GM18951 (cell line): ENCODE data around the gene CAPN15.

Experiments used
- POLR2A ChIP-seq: IDR thresholded peaks from 4 replicates; pipeline ENCODE4 v1.6.1; 2011; ENCODE audit warnings: mild to moderate bottlenecking; ENCODE audit not compliant: insufficient read length, insufficient read depth; ENCODE audit errors: extremely low read depth
- in situ Hi-C: fragments of 300-500 bp; cut with MboI; formaldehyde crosslinking; loops from one replicate; pipeline ENCODE4 v1.12.0; 2022; ENCODE audit warnings: low sequenced_read_pairs, mixed read lengths, inconsistent platforms; ENCODE audit not compliant: unreplicated experiment

The CAPN15 gene

GRCh38 chr16:525520-526180 lies 1.9 kb upstream of the CAPN15 start:
- TF ChIP-seq POLR2A = no peak
- in situ Hi-C loops = no loop called here

DNA sequence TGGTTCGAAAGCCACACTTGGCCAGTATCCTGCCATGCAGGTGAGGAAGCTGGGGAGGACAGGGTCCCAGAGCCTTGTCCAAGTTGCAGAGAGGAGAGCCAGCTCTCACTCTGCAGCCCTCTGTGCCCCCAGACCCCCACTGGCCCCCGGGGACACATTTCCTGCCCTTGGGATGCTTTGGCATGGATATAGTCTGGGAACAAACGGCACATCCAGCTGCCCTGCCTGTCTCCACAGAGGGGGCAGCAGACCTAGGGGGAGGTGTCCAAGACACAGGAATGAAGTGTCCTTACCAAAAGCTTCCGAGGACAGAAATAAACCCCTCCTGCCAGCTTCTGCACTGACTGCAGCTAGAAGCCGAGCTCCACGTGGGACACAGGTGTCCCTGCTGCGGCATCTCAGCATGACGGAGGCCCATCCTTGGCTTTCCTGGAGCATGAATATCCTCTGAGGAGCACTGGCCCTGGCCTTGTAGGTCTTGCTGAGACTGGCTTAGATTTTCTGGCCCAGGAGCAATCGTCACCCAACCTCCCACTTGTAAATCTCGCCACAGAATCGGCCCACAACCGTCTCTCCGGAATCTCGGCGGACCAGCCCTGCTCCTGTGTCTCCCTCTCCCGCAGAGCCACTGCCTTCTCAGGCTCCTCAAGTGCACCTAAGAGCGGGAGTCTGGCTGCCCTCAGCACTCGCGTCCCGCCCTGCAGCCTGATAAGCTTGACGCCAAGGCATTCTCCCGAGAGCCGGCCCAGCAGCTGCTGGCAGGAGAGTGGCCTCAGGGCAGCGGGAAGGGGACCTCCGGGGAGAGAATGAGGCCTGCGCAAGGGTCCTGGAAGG lies 1.1 kb upstream of the CAPN15 start:
- no peak for TF ChIP-seq POLR2A
- in situ Hi-C loops = no loop called here

- in situ Hi-C loops = no loop called here
- peak; percentile 4 for TF ChIP-seq POLR2A
Observed at GRCh38 chr16:528111-529011, 849 bp downstream of the CAPN15 start.

DNA sequence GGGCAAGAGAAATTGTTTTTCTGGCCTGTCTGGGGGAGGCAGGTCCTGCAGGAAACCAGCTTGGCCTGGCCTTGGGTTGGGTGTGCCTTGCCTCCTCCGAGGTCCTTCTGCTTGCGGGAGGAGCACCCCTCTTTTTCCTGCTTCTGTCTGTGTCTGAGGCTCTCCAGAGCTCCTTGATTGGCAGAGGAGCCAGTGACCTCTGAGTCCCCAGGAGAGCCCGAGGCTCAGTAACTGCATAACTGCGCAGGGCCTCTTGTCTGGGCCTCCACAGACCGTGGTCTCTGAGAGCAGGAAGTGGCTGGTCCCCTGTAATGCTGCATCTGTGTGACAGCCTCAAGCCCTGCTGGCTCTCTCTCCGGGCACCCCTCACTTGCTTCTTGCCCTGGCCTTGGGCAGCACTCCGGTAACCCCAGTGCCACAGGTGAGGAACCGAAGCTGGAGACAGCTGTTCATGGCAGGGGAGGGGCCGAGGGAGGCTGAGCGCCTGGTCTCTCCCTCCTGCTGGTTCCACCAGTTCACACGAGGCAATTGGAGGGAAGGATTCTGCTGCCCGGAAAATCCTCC lies 1.6 kb downstream of the CAPN15 start:
- no peak for TF ChIP-seq POLR2A
- in situ Hi-C loops = no loop called here

GRCh38 chr16:530111-530817 lies 2.8 kb downstream of the CAPN15 start:
- in situ Hi-C loops = no loop called here

DNA sequence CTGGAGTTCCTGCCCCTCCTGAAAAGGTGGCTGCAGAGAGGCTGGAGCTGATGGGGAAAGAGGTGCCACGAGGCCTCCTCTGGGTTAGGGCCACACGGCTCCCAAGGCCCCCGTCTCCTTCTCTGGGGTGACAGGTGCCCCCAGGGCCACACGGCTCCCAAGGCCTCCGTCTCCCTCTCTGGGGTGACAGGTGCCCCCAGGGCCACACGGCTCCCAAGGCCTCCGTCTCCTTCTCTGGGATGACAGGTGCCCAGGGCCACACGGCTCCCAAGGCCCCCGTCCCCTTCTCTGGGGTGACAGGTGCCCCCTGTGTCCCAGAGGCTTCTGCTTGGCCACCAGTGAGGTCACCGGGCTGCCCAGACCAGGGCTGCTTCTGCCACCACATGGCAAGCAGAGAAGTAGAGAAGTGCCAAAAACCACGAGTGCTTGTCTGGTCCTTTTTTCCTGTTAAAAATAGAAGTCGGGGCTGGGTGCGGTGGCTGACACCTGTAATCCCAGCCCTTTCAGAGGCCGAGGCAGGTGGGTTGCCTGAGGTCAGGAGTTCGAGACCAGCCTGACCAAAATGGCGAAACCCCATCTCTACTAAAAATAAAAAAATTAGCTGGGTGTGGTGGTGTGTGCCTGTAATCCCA lies 4.1 kb downstream of the CAPN15 start:
- no peak for TF ChIP-seq POLR2A
- in situ Hi-C loops = no loop called here

More at GRCh38 chr16:530111-530817, 2.8 kb downstream of the CAPN15 start:
- TF ChIP-seq POLR2A = no peak

GRCh38 chr16:533391-534123 lies 6.0 kb downstream of the CAPN15 start:
- in situ Hi-C loops = no loop called here
- TF ChIP-seq POLR2A = no peak

DNA sequence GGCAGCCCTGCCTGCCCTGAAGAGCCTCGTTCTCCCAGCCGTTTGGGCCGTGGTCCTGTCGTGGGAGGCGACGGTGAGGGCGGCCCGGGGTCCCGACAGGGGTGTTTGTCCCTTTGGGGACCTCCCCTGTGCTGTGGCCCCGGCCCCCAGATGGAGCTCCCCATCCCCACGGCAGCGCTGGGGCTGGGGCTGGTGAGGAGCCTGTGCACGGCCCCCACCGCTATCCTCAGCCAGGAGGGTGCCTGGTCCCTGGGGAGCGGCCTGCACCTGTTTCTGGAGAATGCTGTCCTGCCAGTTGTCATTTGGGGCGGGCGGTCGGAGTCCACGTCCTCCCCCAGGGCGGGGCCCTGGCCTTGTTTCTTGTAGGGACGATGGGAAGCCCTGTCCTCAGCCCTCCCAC lies 6.6 kb downstream of the CAPN15 start:
- no peak for TF ChIP-seq POLR2A
- in situ Hi-C loops = no loop called here

GRCh38 chr16:534856-535445 lies 7.4 kb downstream of the CAPN15 start:
- in situ Hi-C loops = no loop called here
- no peak for TF ChIP-seq POLR2A

DNA sequence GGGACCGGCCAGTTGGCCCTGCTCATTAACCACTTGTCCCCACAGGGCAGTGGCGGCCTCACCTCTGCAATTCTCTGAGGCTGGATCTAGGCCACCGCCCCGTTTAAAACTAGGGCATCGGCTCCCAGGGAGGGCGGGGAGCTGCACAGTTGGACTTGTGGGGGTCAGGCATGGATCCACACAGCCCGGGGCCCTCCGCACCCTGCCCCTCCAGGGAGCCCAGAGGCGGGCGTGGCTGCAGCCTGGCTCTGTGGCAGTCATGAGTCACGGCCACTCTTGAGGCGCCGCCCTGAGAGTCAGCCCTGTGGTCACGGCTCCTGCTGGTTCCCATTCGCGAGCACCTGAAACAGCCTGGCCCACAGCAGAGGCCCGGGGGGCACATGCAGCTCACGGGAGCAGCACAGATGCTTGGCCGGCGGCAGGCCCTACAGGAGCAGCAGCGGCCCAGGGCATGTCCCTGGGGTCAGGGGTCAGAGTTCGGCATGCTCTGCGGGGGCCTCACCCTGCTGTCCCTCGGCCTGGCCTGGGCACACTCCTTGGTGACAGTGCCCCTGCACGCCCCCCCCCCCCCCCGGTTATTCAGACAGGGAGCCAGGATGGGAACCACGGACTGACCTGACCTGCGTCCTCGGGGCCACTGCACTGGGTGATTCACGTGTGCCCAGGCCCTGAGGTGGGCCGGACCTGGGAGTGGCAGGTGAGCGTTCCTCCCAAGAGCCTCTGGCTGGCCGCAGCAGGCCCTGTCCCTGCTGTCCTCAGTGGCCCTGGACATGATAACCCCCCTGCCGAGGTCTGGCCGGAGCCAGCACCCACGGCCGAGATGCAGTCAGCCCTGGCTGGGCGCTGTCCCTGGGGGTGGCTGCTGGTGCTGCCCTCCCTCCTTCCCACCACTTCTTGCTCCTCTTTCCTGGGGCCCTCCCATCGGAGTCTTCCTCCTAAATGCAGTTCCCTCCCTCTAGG lies 8.2 kb downstream of the CAPN15 start:
- in situ Hi-C loops = no loop called here

DNA sequence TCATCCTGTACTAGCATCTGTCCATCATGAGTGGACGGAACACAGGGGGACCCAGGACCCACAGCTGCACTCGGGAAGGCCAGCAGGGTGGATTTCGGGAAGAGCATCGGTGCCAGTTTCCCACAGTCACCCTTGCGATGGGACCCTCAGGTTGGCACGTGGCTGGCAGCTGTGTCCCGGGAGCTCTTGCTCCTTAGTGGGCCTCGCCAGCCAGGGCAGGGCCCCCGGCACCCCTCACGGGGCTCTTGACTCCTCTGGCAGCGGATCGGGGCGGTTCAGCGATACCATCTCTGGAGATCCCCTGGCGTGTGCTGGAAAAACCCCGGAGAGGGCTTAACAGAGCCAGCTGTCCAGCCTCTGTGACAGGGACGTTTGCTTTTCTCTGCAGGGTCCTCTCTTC lies 9.2 kb downstream of the CAPN15 start:
- no peak for TF ChIP-seq POLR2A
- in situ Hi-C loops = no loop called here

More for the DNA sequence above, 8.2 kb downstream of the CAPN15 start:
- TF ChIP-seq POLR2A = no peak
